Left cardiac atrium (tissue), 4 donors: ENCODE data around the gene NCK2. TPM values are rescaled to one million over a fixed set of nuclear protein-coding genes. Genes with fewer than 3 reads are reported as not detected.

Source experiments
- ATAC-seq, 2 donors: fragments of 200-7000 bp; cut with Tn5 transposase; one replicate each; pipeline ENCODE4 v1.9.1; 2020; ENCODE audit warnings: mild to moderate bottlenecking in 2 of 2, moderate library complexity in 2 of 2
- DNase-seq: peaks from one replicate; pipeline ENCODE4 v3.0.0-alpha.2; 2020
- intact Hi-C, 2 donors: fragments of 100-400 bp; cut with DNase I; formaldehyde crosslinking; loops; one replicate each; pipeline versions ENCODE4 v1.14.1 to v1.15.1; 2022 to 2023
- total RNA-seq, 2 donors: library from RNA; stranded (reverse); fragmentation: NEBNext Ultra II Directional; extraction: Animal tissue kit (Norgen Biotek cat#: 25700); gene quantifications; one replicate each; pipeline ENCODE4 v1.2.1, GENCODE V29; 2021
- donor health status: DM: no; HTN: yes; CAD: no.
- donor health status: DM: no; HTN: yes; CAD: no; lungs with severe emphysema.
- donor health status: DM: yes; HTN: yes; CAD: no.
- donor health status: Dilated cardiomyopathy.

NCK2 gene
- total RNA-seq, 2 donors from 2014 or later, result 30.7 to 36.5 TPM

- no peak for ATAC-seq
- intact Hi-C loops, result no loop called here
- no peak for DNase-seq
These were observed 10.8 kb upstream of the NCK2 start for GRCh38 chr2:105733875-105734274.

DNA sequence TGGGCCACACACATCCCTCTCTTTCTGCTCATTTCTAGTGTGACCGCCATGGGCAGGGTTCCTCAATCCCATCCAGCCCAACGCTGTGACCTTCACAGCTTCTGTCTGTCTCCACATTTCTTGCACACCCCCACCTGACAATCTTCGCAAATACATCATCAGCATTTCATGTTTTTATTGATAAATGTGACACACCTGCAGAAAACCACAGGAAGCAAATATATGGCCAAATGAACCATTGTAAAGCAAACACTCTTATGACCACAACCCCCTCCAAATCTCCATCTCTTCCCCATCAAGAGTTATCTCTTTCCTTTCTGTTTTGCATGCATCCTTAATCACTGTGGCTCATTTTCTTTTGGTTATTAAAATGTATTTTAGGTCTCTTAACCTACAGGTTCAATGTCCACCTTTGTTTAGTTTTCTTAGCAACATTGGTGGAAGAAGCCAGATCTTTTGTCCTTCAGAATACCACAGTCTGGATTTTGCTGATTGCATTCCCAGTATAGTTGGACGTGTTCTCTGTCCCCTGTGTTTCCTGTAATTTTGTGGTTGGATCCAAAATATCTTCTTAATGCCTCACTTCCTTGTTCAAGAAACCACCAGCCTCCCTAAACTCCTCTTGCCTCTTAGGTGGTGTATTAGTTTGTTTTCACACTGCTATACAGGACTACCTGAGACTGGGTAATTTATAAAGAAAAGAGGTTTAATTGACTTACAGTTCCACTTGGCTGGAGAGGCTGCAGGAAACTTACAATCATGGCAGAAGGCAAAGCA is 9.8 kb upstream of the NCK2 start:
- peak in 1 of 2 donors; percentile 32 for ATAC-seq
- DNase-seq, result no peak
- intact Hi-C loops, result no loop called here

GRCh38 chr2:105736145-105736544 is 8.6 kb upstream of the NCK2 start:
- ATAC-seq, result no peak
- intact Hi-C loops, result no loop called here
- no peak for DNase-seq

DNA sequence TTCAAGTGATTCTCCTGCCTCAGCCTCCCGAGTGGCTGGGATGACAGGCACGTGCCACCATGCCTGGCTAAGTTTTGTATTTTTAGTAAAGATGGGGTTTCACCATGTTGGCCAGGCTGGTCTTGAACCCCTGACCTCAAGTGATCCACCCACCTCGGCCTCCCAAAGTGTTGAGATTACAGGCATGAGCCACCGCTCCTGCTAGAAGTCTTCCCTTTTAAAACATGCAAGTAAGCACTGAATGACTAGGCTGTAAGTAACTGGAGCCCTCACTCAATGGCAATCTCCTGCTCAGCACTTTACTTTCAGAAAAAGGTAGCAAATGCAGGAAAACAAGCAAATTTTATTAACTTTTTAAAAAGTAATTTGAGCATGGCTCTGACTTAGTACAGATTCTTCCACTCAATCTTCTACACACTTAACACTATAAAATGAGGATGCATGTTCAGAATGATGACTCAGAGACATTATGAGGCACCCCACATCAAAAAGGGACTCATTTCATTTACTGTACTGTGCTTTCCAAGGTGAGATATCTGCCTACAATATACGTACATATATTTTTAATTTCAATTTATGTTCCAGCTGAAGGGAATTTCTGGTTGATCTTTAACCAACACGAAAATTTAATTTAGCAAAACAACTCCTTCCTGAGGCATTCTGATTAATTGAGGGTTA is 6.6 kb upstream of the NCK2 start:
- no peak for ATAC-seq
- intact Hi-C loops, result no loop called here
- no peak for DNase-seq

DNA sequence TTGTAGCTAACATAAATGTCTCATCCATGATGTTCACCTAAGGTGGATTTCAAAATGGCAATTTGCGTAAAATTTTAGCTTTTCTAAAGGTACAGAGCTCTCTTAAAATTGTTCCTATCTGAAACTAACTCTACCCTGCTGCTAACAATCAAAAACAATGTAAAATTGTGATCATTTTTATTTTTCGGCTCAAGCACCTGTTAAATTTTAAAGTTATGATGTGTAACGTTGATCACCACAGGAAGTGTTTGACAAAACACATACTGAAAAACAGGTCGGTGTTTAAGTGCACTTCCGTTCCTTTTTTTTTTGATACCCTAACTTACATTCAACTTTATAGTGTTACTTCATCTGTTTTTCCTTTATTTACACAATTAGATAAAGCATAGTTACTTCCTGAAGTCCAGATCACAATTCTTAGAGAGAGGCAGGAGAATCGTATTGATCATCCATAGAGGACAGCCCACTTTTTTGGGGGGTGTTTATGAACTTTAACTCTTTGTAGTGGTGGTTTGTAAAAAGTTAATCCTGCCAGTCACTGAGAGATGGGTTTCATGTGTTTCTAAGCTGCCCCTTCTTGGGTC is 6.0 kb upstream of the NCK2 start:
- DNase-seq (no peak), ATAC-seq (no peak)
- intact Hi-C loops, result no loop called here

GRCh38 chr2:105739426-105739825 is 5.3 kb upstream of the NCK2 start:
- DNase-seq, result no peak
- intact Hi-C loops, result no loop called here
- no peak for ATAC-seq

- no peak for ATAC-seq
- no peak for DNase-seq
- intact Hi-C loops, result no loop called here
These were observed 4.7 kb upstream of the NCK2 start for GRCh38 chr2:105739944-105740530.

- intact Hi-C loops, result no loop called here
- DNase-seq, result no peak
- no peak for ATAC-seq
These were observed 3.5 kb upstream of the NCK2 start for GRCh38 chr2:105741174-105741573.

DNA sequence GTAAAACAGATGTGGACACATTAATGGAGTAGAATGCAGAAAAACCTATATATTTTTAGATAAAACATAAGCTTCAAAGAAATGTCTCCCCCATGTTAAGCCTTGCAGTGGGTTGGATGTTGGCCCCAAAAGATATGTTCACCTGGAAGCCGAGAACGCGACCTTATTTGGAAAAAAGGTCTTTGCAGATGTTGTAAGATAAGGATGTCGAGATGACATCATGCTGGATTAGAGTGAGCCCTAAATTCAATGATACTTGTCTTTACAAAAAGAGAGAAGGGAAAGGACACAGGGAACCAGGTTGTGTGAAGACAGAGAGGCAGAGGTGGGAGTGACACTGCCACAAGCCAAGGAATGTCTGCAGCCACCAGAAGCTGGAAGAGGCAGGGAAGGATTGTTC is 3.1 kb upstream of the NCK2 start:
- DNase-seq (no peak), ATAC-seq (no peak)
- intact Hi-C loops, result no loop called here

- peak; percentile 91 to 94 for ATAC-seq
- intact Hi-C loops, result no loop called here
These were observed 412 bp upstream of the NCK2 start for GRCh38 chr2:105744091-105744908.

GRCh38 chr2:105746177-105747080 is 1.7 kb downstream of the NCK2 start:
- DNase-seq, result peak; percentile 59
- ATAC-seq, result no peak
- intact Hi-C loops, result no loop called here

More at GRCh38 chr2:105744091-105744908, 412 bp upstream of the NCK2 start:
- DNase-seq, result peak; percentile 65

DNA sequence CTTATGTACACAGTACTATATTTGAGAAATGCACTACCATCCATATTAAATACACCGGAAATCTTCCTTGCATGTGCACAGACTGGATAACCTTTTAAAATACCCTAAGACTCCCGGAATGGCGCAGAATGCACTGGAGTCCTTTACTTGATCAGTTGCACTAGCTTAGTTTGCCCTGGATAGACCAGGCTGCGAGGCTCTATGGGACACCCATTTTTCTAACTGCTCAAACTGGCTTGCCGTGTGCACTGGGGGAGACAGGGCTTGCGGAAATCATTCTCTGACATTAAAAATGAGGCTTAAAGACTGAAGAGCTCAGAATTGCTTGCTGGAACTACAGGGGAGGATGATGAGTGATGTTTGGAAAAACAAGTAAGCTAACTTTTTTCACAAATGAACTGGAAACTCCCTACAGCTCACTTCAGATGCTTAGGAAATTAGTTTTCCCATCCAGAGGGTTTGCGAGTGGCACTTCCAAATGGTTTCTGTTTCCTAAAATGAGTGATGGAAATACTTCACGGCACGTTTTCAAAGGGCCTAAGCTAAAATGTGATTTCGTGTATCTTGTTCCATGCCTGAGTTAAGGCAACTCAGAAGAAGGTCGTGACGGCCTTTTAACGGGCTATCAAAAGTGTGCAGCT is 2.7 kb downstream of the NCK2 start:
- ATAC-seq (no peak), DNase-seq (no peak)
- intact Hi-C loops, result no loop called here

DNA sequence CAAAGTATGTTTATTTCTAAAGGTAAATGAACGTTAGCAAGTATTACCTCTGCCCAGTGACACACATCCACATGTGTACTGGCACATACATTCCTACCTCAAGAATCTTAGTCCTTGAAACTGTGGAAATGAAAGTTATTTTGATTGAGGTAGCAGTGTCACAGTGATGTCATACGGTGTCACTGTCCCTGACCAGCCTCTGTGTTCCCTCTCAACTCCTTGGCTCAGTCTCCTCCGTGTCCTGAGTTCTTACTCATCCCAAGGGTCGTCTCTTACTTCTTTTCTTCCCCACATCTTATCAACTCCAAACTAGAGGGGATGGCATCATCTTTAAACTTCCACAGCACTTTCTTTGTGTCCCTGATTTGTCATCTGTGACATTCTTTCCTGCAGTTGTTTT is 3.3 kb downstream of the NCK2 start:
- intact Hi-C loops, result no loop called here
- DNase-seq (no peak), ATAC-seq (no peak)

DNA sequence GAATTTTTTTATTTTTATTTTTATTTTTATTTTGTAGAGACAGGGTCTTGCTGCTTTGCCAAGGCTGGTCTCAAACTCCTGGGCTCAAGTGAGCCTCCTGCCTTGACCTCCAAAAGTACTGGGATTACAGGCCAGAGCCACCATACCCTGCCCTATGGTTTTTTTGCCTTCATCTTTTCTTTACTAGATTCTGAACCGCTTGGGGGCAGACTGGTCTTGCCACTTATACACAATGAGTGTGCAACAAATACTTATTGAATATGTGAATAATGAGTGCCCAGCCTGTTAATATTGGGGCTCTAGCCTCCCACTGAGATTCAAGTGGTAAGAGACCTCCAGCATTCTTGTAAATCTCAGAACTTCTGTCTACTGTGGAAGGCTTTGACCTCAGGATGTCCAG is 3.9 kb downstream of the NCK2 start:
- DNase-seq, result no peak
- no peak for ATAC-seq
- intact Hi-C loops, result no loop called here

- ATAC-seq (no peak), DNase-seq (no peak)
- intact Hi-C loops, result no loop called here
These were observed 5.1 kb downstream of the NCK2 start for GRCh38 chr2:105749583-105750400.

GRCh38 chr2:105750735-105751134 is 6.0 kb downstream of the NCK2 start:
- DNase-seq (no peak), ATAC-seq (no peak)
- intact Hi-C loops, result no loop called here

DNA sequence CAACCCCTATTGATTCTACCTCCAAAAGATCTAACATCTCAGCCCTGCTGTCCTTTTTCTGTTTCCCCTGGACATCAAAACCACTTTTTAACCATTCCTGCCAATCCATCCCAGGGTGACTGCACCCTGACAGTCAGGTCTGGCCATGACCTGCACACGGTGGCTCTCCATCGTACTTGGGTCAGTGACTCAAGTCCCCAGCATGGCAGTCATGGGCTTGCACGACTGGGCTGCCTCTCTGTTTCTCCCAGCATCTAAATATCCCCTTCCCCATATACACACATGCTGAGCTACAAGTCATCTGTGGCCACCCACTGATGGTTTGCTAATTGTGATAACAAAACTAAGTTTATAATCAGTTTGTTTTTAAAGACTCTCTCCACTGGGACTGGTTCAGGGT is 6.6 kb downstream of the NCK2 start:
- no peak for DNase-seq
- ATAC-seq, result no peak
- intact Hi-C loops, result no loop called here
